HG03196 (cell line): ENCODE data around the gene CDH13.

Experiments used
- ATAC-seq: cut with Tn5 transposase; IDR thresholded peaks from one replicate; pipeline ENCODE4 v1.9.1; 2021; ENCODE audit not compliant: unreplicated experiment

CDH13 gene

GRCh38 chr16:83839561-83839960 lies 1212.8 kb downstream of the CDH13 start:
- no peak for ATAC-seq

DNA sequence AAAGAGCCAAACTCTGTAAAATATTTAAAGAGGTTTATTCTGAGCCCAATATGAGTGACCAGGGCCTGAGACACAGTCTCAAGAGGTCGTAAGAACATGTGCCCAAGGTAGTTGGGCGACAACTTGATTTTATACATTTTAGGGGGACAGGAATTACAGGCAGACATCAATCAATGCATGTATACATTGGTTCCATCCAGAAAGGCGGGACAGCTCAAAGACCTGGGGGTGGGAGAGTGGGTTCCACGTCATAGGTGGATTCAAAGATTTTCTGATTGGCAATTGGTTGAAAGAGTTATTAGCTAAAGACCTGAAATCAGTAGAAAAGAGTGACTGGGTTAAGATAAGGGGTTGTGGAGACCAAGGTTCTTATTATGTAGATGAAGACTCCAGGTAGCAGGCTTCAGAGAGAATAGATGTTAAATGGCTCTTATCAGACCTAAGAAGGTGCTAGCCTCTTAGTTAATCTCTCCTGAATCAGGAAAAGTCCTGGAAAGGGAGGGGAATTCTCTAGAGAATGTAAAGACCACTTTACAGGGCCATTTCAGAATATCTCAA lies 1213.4 kb downstream of the CDH13 start:
- ATAC-seq: no peak

GRCh38 chr16:83842291-83842690 lies 1215.5 kb downstream of the CDH13 start:
- no peak for ATAC-seq

DNA sequence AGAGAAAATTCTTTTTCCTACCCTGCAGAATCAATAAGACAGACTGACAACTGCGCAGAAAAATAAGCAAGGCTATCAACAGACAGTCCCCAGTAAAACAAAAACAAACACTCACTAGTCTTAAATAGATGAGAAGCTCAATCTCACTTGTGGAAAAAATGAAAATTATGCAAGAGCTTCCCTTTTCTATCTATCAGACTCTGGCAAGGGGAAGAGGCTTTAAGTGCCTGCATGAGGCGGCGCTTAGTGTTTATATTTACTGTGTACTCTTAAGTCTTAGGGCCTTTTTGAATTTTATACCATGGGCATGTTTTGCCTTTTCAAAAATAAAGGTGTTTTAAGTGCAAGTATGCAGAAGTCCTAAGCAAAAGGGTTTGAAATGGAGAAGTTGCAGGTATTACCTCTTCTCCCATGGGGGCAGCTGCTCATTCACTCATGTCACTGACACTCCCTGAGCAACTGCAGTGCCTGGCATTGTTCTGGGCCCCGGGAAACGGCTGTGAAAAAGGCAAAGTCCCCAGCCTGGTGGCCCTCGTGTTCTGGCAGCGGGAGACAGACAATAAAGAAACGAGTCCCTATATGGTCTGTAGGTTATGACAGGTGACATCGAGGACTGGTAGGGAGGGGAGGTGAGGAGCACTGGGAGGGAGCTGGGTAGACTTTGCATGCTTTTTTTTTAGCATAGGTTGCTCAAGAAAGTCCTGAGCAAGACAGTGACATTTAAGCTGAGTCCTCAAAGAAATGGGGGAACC lies 1216.2 kb downstream of the CDH13 start:
- ATAC-seq: no peak

DNA sequence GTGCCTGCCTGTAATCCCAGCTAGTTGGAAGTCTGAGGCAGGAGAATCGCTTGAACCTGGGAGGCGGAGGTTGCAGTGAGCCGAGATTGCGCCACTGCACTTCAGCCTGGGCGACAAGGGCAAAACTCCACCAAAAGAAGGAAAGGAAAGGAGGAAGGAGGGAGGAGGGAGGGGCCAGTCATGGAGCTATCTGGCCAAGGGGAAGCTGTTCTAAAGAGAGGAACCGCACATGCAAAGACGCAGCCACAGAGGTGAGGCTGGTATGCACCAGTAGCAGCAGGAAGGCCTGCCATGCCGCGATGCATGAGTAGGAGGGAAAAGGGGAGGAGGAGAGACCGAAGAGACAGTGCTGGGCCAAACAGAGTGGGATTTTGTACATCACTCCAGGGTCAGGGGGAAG lies 1216.9 kb downstream of the CDH13 start:
- no peak for ATAC-seq

DNA sequence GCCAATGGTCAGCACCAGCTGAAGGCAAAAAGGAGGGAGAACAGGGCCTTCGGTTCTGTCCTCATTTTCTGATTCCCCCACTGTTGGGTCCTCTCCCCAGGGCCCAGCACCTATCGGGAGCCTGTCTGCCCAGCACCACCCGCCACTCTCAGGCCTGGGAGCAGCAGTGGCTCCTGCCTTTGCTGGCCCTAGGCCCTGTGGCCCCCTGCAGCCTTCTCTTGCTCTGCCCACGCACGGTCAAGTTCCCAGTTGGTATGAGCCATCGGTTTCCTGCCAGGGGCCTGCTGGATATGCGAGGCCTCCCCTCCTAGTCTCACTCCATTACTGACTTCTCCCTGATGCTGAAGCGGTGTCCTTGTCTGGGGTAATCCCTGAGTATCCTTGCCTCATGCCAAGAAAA lies 1218.5 kb downstream of the CDH13 start:
- ATAC-seq: no peak

DNA sequence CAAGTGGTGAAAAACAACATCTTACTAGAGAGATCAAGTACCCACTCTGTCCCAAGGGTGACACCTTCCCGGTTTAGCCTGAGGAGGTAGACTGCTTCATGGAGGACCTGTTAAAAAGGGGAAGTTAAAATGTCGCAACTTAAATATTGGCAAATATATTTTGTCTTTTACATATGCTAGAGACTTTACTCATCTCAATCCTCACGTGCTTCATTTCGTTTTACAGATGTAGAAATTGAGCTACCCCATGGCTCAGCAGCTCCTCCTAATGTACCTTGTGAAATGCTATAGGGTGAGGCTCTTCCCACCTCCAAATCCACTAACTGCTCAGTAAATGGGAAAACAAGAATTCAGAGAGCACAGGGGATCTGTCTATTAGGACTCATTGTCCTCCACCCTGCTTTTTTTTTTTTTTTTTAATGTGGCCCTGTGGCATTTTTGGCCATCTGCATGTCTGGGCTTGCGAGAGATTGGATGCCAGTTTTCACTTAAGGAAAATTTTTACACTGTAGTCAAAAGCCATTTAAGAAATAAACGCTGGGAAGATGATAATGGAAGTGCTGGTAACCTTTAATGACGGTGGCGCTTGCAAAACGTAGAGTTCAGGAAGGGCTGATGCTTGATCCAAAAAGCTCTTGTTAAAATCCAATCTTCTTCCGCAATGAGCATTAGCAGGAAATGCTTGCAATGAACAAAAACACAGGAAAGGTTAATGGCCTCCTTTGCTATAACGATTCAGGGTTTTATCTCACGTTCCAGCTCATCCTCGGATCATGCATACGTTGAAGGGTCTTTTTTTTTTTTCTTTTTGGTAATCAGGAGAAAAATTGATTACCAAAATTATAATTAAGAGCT lies 1220.8 kb downstream of the CDH13 start:
- no peak for ATAC-seq

- no peak for ATAC-seq
Measured at GRCh38 chr16:83849421-83849820, 1222.7 kb downstream of the CDH13 start.
